Mucosa of descending colon (tissue), 3 donors: ENCODE results near the gene RNF43. TPM values are rescaled to one million over a fixed set of nuclear protein-coding genes. Genes with fewer than 3 reads are reported as not detected.

Source experiments
- ATAC-seq: fragments of 200-7000 bp; cut with Tn5 transposase; one replicate; pipeline ENCODE4 v1.9.1; 2020; ENCODE audit warnings: mild to moderate bottlenecking, moderate library complexity
- DNase-seq, 3 donors: peaks; one replicate each; pipeline ENCODE4 v3.0.0-alpha.2; 2020
- H3K36me3 ChIP-seq: fragments of 200-600 bp; one replicate; pipeline ENCODE4 v1.8.0; 2021; ENCODE audit warnings: low read depth, mild to moderate bottlenecking
- H3K4me1 ChIP-seq: fragments of 200-600 bp; one replicate; pipeline ENCODE4 v1.8.0; 2021; ENCODE audit warnings: low read depth, mild to moderate bottlenecking
- H3K4me3 ChIP-seq: fragments of 200-600 bp; one replicate; pipeline ENCODE4 v1.8.0; 2021; ENCODE audit warnings: mild to moderate bottlenecking
- H3K9me3 ChIP-seq: fragments of 200-600 bp; one replicate; pipeline ENCODE4 v1.8.0; 2021; ENCODE audit warnings: mild to moderate bottlenecking
- intact Hi-C, 2 donors: fragments of 100-400 bp; cut with DNase I in 1 of 2; cut with micrococcal nuclease in 1 of 2; formaldehyde crosslinking; loops; one replicate each; pipeline versions ENCODE4 v1.11.0 to v1.11.1; 2022; cut with DNase I, micrococcal nuclease
- total RNA-seq, 3 donors: library from RNA; stranded (reverse); fragmentation: NEBNext Ultra II Directional in 2 of 3; extraction: Animal tissue kit (Norgen Biotek cat#: 25700) in 2 of 3; gene quantifications; one replicate each; pipeline versions ENCODE4 v1.2.1 to v1.2.4, GENCODE V29; 2021 to 2023
- TF ChIP-seq, protein P1 (sequence below): fragments of 200-600 bp; IDR thresholded peaks from one replicate; pipeline ENCODE4 v1.8.0; 2022; ENCODE audit warnings: antibody characterized with exemption, mild to moderate bottlenecking
- donor health status: DM: no; HTN: no; CAD: no; lungs with moderate emphysema.
- donor health status: DM: no; HTN: no; CAD: no.
- donor health status: DM: no; HTN: yes; CAD: no.

Gene RNF43
- total RNA-seq, 3 donors from 2014 or later = 24.2 to 68.5 (median 37.7) TPM

DNA sequence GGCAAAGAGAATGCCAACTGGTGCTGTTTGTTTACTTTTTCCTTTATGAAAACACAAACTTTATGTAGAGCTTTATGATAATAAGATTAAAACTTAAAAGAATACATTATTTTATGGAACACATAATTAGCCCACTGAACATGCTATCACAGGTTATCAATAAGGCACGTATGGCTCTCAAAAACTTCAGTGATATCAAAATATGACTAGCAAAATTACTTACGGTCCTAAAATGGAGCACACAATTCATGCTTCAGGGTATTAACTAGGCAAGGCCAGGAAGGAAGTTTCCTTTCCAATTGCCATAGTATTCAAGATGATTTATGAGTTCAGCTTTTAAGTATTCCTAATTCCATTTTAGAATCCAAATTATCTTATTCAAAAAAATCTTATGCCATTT lies 3.6 kb downstream of the RNF43 start:
- ATAC-seq = no peak
- no peak for DNase-seq
- Histone ChIP-seq H3K4me1 (peaks cover 5% of the 10 kb centered on the region), H3K4me3 (no peak overlapping the region), H3K9me3 (no peaks in the 10 kb centered on the region), H3K36me3 (no peaks in the 10 kb centered on the region)
- TF ChIP-seq, protein P1, sequence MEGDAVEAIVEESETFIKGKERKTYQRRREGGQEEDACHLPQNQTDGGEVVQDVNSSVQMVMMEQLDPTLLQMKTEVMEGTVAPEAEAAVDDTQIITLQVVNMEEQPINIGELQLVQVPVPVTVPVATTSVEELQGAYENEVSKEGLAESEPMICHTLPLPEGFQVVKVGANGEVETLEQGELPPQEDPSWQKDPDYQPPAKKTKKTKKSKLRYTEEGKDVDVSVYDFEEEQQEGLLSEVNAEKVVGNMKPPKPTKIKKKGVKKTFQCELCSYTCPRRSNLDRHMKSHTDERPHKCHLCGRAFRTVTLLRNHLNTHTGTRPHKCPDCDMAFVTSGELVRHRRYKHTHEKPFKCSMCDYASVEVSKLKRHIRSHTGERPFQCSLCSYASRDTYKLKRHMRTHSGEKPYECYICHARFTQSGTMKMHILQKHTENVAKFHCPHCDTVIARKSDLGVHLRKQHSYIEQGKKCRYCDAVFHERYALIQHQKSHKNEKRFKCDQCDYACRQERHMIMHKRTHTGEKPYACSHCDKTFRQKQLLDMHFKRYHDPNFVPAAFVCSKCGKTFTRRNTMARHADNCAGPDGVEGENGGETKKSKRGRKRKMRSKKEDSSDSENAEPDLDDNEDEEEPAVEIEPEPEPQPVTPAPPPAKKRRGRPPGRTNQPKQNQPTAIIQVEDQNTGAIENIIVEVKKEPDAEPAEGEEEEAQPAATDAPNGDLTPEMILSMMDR = no peak
- intact Hi-C loops = loop anchor here in 1 of 2 donors (10.0 kb wide), 1 partner anchor 59 kb away; the partner anchor contains the start of gene SUPT4H1

DNA sequence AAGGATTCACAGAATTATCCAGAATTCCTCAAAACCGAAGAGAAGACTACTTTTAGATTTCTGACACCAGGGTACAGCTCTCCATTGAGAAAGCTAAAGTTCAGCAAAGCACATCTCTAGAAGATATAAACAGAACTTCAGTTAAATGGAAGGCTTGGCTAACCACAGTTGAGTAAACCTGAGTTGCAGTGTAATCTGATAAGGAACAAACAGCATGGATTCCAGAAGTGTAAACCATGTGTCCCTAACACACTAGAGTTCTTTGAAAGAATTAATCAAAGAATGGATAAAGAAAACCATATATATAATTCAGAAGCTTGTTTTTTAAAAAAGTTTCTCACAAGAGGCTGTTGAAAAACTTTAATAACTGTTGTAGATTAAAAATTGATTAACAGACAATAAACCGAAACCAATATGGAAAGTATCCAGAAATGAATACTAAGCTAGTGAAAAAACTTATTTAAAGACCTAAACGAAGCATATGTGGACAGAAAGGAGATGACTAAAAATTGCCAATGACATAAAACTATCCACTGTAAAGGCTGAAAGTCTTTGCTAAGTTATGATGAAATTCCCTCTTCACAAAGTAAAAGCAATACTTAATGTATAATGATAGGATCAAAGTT lies 4.3 kb downstream of the RNF43 start:
- DNase-seq (no peak), ATAC-seq (no peak)
- TF ChIP-seq, protein P1 = no peak
- Histone ChIP-seq H3K4me1 (peaks cover 7% of the 10 kb centered on the region), H3K4me3 (no peak overlapping the region), H3K36me3 (no peaks in the 10 kb centered on the region), H3K9me3 (no peaks in the 10 kb centered on the region)
- intact Hi-C loops = loop anchor here in 1 of 2 donors (10.0 kb wide), 1 partner anchor 58 kb away; the partner anchor contains the start of gene SUPT4H1

DNA sequence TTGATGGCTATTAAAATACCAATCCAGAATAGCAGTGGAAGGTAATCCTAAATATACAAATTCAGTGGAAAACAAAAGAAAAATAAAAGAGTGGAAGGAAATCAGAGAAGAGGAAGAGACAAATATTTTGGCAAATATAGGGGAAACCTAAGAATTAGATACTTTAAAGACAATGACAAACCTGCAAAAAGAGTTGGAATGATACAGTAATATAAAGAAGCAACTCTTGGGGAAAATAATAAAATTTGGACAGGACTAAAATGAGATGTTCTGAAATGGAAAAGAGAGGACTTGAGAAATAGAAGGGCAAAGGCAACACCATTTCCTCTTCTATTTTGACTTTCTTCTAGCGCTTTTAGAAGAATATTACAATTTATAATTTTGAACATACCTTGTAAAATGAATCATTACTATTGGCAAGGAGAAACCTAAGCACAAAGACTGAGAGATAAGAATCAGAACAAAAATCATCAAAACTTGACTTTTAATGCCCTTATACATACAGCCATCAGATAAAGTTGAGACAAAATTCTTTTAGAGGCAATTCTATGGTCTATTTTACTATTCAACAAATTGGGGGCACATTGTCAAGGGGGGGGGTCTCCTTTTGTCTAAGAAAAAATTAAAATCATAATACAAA lies 5.2 kb downstream of the RNF43 start:
- H3K36me3 ChIP-seq = no peaks in the 10 kb centered on the region
- intact Hi-C loops = loop anchor here in 1 of 2 donors (10.0 kb wide), 1 partner anchor 57 kb away; the partner anchor contains the start of gene SUPT4H1
- no peak for DNase-seq
- TF ChIP-seq, protein P1 = no peak
- no peak for ATAC-seq
- no peak overlapping the region for H3K4me3 ChIP-seq
- H3K4me1 ChIP-seq = peaks cover 7% of the 10 kb centered on the region
- no peaks in the 10 kb centered on the region for H3K9me3 ChIP-seq

DNA sequence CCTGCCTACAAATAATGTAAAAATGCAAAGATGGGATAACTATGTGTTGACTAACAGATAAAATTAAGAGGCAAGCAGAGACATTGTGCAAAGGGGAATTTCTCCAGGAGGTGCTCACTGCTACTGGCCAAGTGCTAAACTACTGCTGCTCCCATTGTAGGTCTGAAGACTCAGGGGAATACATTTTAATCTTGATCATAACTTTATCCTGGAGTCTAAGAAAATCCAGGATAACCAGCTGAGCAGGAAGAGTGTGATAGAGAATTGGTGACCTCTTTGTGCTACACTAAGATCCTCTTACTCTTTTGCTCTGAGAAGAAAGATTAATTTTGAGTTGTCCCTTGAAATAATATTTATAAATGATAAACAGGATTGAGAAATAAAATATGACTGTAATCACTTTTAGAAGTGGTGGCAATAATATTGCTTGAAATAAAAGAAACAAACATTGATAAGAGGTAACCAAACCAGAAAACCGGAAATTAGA lies 5.9 kb downstream of the RNF43 start:
- Histone ChIP-seq H3K4me3 (no peak overlapping the region), H3K4me1 (peaks cover 7% of the 10 kb centered on the region), H3K36me3 (no peaks in the 10 kb centered on the region), H3K9me3 (no peaks in the 10 kb centered on the region)
- TF ChIP-seq, protein P1 = no peak
- intact Hi-C loops = loop anchor here in 1 of 2 donors (10.0 kb wide), 1 partner anchor 57 kb away; the partner anchor contains the start of gene SUPT4H1
- ATAC-seq (peak; percentile 9), DNase-seq (no peak)

DNA sequence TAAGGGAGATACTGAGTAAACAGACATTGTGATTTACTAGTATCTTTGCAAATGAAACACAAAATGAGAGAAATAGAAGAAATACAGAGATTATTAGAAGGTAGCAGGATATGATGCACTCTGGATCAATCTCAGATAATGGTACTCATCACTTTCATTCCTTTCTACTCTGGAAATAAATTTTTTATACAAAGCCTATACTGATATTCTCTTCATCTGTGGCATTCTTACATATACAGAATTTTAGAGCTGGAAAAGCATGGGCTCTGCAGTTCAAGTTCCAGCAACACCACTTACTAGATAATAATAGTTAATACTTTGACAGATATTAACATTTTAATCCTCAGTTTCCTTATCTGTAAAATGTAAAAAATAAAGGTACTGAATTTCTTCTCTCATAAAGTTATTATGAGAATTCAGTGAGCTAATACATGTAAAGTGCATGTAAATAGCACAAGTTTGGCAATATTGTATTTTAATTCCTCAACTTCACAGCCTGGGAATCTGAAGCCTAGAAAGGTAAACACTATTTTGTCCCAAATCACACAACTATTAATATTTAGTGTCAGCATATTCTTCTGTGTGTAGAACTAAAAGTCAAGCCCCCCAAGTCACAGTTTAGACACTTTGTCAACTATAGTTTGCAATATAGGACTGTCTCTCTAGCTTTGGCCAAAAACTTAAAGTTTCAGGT lies 6.5 kb downstream of the RNF43 start:
- ATAC-seq = no peak
- H3K36me3 ChIP-seq = no peaks in the 10 kb centered on the region
- H3K4me1 ChIP-seq = peaks cover 7% of the 10 kb centered on the region
- TF ChIP-seq, protein P1 = no peak
- no peak overlapping the region for H3K4me3 ChIP-seq
- DNase-seq = no peak
- intact Hi-C loops = loop anchor here in 1 of 2 donors (10.0 kb wide), 1 partner anchor 56 kb away; the partner anchor contains the start of gene SUPT4H1
- no peaks in the 10 kb centered on the region for H3K9me3 ChIP-seq
